Kidney capillary endothelial cell (primary cell): Measurements from ENCODE around the gene NXPH4.
A peak's percentile ranks its signal among the peaks of the same experiment; 100 is the strongest.

Experiments used
- DNase-seq: peaks from one replicate; pipeline ENCODE4 v3.0.0-alpha.2; 2018; ENCODE audit warnings: low spot score

The NXPH4 gene

GRCh38 chr12:57203791-57204190, 12.8 kb upstream of the NXPH4 start:
- no peak for DNase-seq

- DNase-seq = no peak
Observed at GRCh38 chr12:57204454-57204853, 12.1 kb upstream of the NXPH4 start.

GRCh38 chr12:57205186-57205585, 11.4 kb upstream of the NXPH4 start:
- no peak for DNase-seq

GRCh38 chr12:57205931-57206330, 10.7 kb upstream of the NXPH4 start:
- no peak for DNase-seq

GRCh38 chr12:57207731-57208630, 8.6 kb upstream of the NXPH4 start:
- no peak for DNase-seq

- DNase-seq = no peak
Observed at GRCh38 chr12:57208631-57209282, 7.8 kb upstream of the NXPH4 start.

GRCh38 chr12:57209916-57210315, 6.7 kb upstream of the NXPH4 start:
- DNase-seq = no peak

- DNase-seq = no peak
Observed at GRCh38 chr12:57210461-57210860, 6.1 kb upstream of the NXPH4 start.

GRCh38 chr12:57210926-57211692, 5.5 kb upstream of the NXPH4 start:
- DNase-seq = no peak

GRCh38 chr12:57211791-57212700, 4.5 kb upstream of the NXPH4 start:
- DNase-seq = no peak

GRCh38 chr12:57212701-57213057, 3.9 kb upstream of the NXPH4 start:
- DNase-seq = no peak

GRCh38 chr12:57213058-57213715, 3.4 kb upstream of the NXPH4 start:
- peak; percentile 76 for DNase-seq

- no peak for DNase-seq
Observed at GRCh38 chr12:57213763-57214397, 2.7 kb upstream of the NXPH4 start.

- DNase-seq = peak; percentile 62
Observed at GRCh38 chr12:57214398-57214781, 2.2 kb upstream of the NXPH4 start.

GRCh38 chr12:57215065-57215464, 1.5 kb upstream of the NXPH4 start:
- DNase-seq = no peak

- DNase-seq = no peak
Observed at GRCh38 chr12:57215668-57216013, 953 bp upstream of the NXPH4 start.

GRCh38 chr12:57216921-57217879, 606 bp downstream of the NXPH4 start:
- no peak for DNase-seq

GRCh38 chr12:57218030-57218853, 1.6 kb downstream of the NXPH4 start:
- no peak for DNase-seq
